Sigmoid colon (tissue), 7 donors: ENCODE data around the gene SOBP. TPM values are rescaled to one million over a fixed set of nuclear protein-coding genes. Genes with fewer than 3 reads are reported as not detected.

Experiments used
- DNase-seq: peaks from one replicate; pipeline ENCODE4 v3.0.0-alpha.2; 2019
- H3K27ac ChIP-seq, 4 donors: fragments of 200-600 bp; sonication (generic); one replicate each; pipeline ENCODE4 v1.5.1; 2016 to 2019; ENCODE audit warnings: mild to moderate bottlenecking in 1 of 4
- H3K27me3 ChIP-seq, 3 donors: fragments of 200-600 bp; sonication (generic); one replicate each; pipeline ENCODE4 v1.5.1; 2019; ENCODE audit warnings: mild to moderate bottlenecking in 1 of 3
- H3K36me3 ChIP-seq, 4 donors: fragments of 200-600 bp; sonication (generic); one replicate each; pipeline ENCODE4 v1.5.1; 2016 to 2019
- H3K4me1 ChIP-seq, 4 donors: fragments of 200-600 bp; sonication (generic); one replicate each; pipeline ENCODE4 v1.5.1; 2017 to 2019
- H3K4me3 ChIP-seq, 4 donors: fragments of 200-600 bp; sonication (generic); one replicate each; pipeline ENCODE4 v1.5.1; 2017 to 2019; ENCODE audit warnings: mild to moderate bottlenecking in 2 of 4, moderate library complexity in 1 of 4
- H3K9me3 ChIP-seq, 4 donors: fragments of 200-600 bp in 3 of 4; sonication (generic) in 3 of 4; one replicate each; pipeline versions ENCODE4 v1.5.1 to v1.6.1; 2013 to 2019
- CTCF ChIP-seq, 4 experiments: fragments of 450-650 bp in 3 of 4; fragments of 200-600 bp in 1 of 4; IDR thresholded peaks; one replicate each; pipeline ENCODE4 v1.5.1; 2016 to 2019; ENCODE audit warnings: antibody characterized with exemption in 4 of 4, mild to moderate bottlenecking in 3 of 4, moderate library complexity in 2 of 4
- EP300 ChIP-seq, 4 donors: sonication (generic); formaldehyde crosslinking; IDR thresholded peaks; one replicate each; pipeline ENCODE4 v1.6.1; 2017; ENCODE audit warnings: antibody characterized with exemption in 4 of 4
- POLR2A ChIP-seq, 2 donors: fragments of 450-650 bp; IDR thresholded peaks; one replicate each; pipeline ENCODE4 v1.6.1; 2016; ENCODE audit warnings: antibody characterized with exemption in 2 of 2, mild to moderate bottlenecking in 2 of 2, moderate library complexity in 2 of 2
- POLR2AphosphoS5 ChIP-seq, 4 donors: sonication (generic); formaldehyde crosslinking; IDR thresholded peaks; one replicate each; pipeline ENCODE4 v1.6.1; 2017; ENCODE audit warnings: antibody characterized with exemption in 4 of 4
- WGBS, 2 donors: extraction: QIAGEN DNeasy Blood & Tissue Kit; methylation state at CpG; one replicate each; pipeline ENCODE4 v1.1.7; 2013; 5-methylcytosine and 5-hydroxymethylcytosine counted together
- intact Hi-C: fragments of 100-400 bp; cut with DNase I; formaldehyde crosslinking; loops from one replicate; pipeline ENCODE4 v1.15.1; 2023
- polyA plus RNA-seq, 3 donors: library from polyadenylated mRNA; stranded (reverse); fragments of 200-250 nt; gene quantifications; one replicate each; pipeline ENCODE4 v1.2.3, GENCODE V29; 2013
- total RNA-seq, 4 donors: library from RNA; depleted of rRNA; stranded (reverse); fragments of >200 nt; gene quantifications; one replicate each; pipeline ENCODE4 v1.1.0, GENCODE V29; 2016
- donor health status: healthy with polysubstance abuse.
- donor health status: Bipolar disorder and iron deficiency.
- donor health status: healthy.

SOBP gene
- total and polyA plus RNA-seq, 7 donors, result 1.2 to 38.5 (median 16.8) TPM

- Histone ChIP-seq H3K9me3 (no peaks in the 10 kb centered on the region), H3K27me3 (peaks cover 0 to 6% (median 0%) of the 10 kb centered on the region in 3 donors), H3K36me3 (no peaks in the 10 kb centered on the region), H3K27ac (peak overlapping the region; percentile 88 to 95 (median 92)), H3K4me1 (peaks cover 0 to 58% (median 43%) of the 10 kb centered on the region in 4 donors), H3K4me3 (peak overlapping the region; percentile 77 to 86 (median 82))
- no peak for TF ChIP-seq POLR2A (IDR thresholded peaks at IDR 0.05)
- TF ChIP-seq EP300 (IDR thresholded peaks at IDR 0.05), result no peak
- TF ChIP-seq POLR2AphosphoS5 (IDR thresholded peaks at IDR 0.05), result no peak
- TF ChIP-seq CTCF (IDR thresholded peaks at IDR 0.05), result no peak
- intact Hi-C loops, result loop anchor here (2.0 to 10.0 kb wide), 6 partner anchors 33 to 1893 kb away; partner anchors contain the start of genes CD164 and PDSS2
- no peak for DNase-seq
- 55 to 71% methylated on average over 14 of the region's 14 CpGs for WGBS, 2 donors
These were observed 2.1 kb downstream of the SOBP start for GRCh38 chr6:107491760-107492660.

DNA sequence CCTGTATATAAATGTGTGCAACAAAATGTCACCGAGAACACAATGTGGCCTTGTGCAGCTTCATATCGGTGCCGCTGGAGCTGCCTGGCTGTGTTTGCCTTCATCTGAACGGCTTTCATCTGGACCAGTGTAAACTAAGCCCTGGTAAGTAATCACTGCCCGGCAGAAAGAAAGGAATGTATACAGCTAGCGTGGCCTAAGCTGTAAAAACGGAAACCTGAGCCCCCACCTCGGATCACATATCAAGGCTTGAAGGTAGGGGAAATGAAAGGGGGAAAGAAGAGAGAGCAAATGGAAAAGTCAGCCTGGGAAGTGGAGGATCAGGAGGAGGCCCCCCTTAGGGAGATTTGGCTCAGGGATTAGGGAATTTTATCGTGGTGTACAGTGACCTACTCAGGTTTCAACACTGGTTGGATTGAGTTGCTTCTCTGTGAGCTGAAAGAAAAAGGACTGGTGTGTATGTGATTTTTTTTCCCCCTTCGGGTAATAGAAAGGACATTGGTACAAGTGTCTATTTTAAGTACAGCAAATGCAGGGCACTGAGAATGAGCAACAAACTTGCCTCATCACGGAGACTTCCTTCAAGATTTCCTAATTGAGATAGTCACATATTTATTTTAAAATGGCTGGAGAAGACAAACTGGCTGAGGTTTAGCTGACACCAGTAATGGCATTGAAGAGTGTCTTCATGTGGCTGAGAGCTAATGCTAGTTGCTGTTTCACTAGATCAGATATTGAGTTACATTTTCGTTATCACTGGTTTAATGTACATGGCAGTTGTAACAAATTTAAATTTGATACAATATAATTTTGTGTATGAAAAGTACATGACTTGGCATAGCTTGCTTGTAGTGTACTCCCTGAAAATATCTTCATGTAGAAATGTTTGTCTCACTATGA is 3.5 kb downstream of the SOBP start:
- H3K27ac ChIP-seq, result peak overlapping the region; percentile 88 to 95 (median 92)
- H3K4me3 ChIP-seq, result peak overlapping the region; percentile 77 to 86 (median 82)
- peaks cover 0 to 6% (median 0%) of the 10 kb centered on the region in 3 donors for H3K27me3 ChIP-seq
- H3K4me1 ChIP-seq, result peaks cover 0 to 68% (median 46%) of the 10 kb centered on the region in 4 donors
- H3K36me3 ChIP-seq, result no peaks in the 10 kb centered on the region
- no peaks in the 10 kb centered on the region for H3K9me3 ChIP-seq
- WGBS, 2 donors, result 63 to 66% methylated on average over 12 of the region's 12 CpGs
- DNase-seq, result no peak
- intact Hi-C loops, result loop anchor here (5.0 to 10.0 kb wide), 4 partner anchors 134 to 1891 kb away; partner anchors contain the start of gene CD164
- TF ChIP-seq POLR2A (IDR thresholded peaks at IDR 0.05) (no peak), POLR2AphosphoS5 (IDR thresholded peaks at IDR 0.05) (peak in 1 of 4 donors; percentile 8)

GRCh38 chr6:107495196-107495643 is 5.3 kb downstream of the SOBP start:
- H3K27me3 ChIP-seq, result no peaks in the 10 kb centered on the region
- peak; percentile 70 for DNase-seq
- H3K4me1 ChIP-seq, result peaks cover 0 to 77% (median 49%) of the 10 kb centered on the region in 4 donors
- intact Hi-C loops, result loop anchor here (5.0 to 10.0 kb wide), 2 partner anchors 37 to 1890 kb away; partner anchors contain the start of gene CD164
- 30 to 70% methylated on average over 7 of the region's 7 CpGs for WGBS, 2 donors
- no peaks in the 10 kb centered on the region for H3K36me3 ChIP-seq
- no peaks in the 10 kb centered on the region for H3K9me3 ChIP-seq
- peak overlapping the region; percentile 88 to 95 (median 92) for H3K27ac ChIP-seq
- TF ChIP-seq POLR2AphosphoS5 (IDR thresholded peaks at IDR 0.05) (peak; percentile 17 to 61 (median 37)), EP300 (IDR thresholded peaks at IDR 0.05) (no peak)
- H3K4me3 ChIP-seq, result peak overlapping the region in 2 of 4 donors; percentile 9 to 22

DNA sequence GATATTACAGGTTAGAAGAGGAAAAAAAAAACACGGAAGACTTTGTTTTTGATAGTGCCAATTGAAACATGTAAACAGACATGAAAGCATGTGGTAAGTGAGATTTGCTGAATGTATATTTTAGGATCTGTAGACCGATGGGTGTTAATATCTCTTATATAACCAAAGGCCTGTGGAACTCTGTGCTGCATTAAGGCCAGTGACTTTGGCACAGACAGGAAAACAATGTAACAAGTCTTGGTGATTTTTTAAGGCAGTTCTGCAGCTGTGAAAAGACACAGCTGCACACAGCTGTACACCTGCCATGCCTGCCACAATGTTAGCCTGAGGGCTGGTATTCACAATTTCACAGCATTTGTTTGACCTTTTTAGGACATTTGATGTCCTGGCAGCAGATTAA is 6.1 kb downstream of the SOBP start:
- no peaks in the 10 kb centered on the region for H3K36me3 ChIP-seq
- 45 to 60% methylated on average over 2 of the region's 2 CpGs for WGBS, 2 donors
- H3K4me3 ChIP-seq, result peak overlapping the region in 1 of 4 donors; percentile 9
- H3K27ac ChIP-seq, result peak overlapping the region; percentile 88 to 95 (median 92)
- no peaks in the 10 kb centered on the region for H3K27me3 ChIP-seq
- peaks cover 0 to 77% (median 49%) of the 10 kb centered on the region in 4 donors for H3K4me1 ChIP-seq
- H3K9me3 ChIP-seq, result no peaks in the 10 kb centered on the region
- intact Hi-C loops, result loop anchor here (5.0 to 10.0 kb wide), 2 partner anchors 36 to 1889 kb away; partner anchors contain the start of gene CD164
- TF ChIP-seq EP300 (IDR thresholded peaks at IDR 0.05), result no peak
- TF ChIP-seq CTCF (IDR thresholded peaks at IDR 0.05), result no peak
- TF ChIP-seq POLR2AphosphoS5 (IDR thresholded peaks at IDR 0.05), result no peak
- no peak for TF ChIP-seq POLR2A (IDR thresholded peaks at IDR 0.05)
- DNase-seq, result no peak
